ENCODE measurements around the gene ADIPOR2. TPM values are rescaled to one million over a fixed set of nuclear protein-coding genes. Genes with fewer than 3 reads are reported as not detected.
A peak's percentile ranks its signal among the peaks of the same experiment; 100 is the strongest.

ADIPOR2 gene
- total RNA-seq, 1 experiment from 2014 or later: 84.0 TPM

DNA sequence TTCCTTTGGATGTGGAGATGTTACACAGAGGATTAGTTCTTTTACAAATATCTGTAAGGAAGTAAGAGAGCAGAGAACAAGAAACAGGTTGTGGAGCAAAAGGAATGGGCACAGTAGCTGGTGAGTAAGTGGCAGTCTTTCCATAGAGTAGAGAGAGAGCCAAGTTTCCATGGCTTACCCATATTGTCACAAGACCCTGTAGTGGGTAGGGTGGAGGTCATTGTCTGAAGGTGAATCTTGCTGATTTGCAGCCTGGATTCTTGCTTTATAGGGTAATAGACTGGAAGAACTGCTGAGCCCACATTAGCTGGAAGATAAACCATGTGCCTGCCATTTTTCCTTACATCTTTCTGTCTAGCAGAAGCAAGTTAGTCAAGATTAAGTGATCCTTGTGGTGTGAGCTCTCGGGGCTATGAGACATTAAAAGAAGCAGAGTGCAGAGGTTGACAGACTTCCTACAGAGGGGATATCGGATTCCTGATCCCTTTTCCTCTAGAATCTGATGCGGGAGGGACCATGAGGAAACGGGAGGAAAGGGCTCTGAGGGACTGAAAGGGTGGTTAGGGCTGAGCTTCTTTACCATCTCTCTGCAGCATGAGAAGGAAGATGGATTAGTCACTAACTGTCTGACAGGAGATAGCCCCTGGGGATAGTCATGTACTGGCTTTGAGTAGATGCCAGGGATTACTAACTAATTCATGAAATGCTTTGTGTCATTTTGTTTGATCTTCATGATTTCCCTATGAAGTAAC lies 85.5 kb downstream of the ADIPOR2 start:
- no peak overlapping the region for H3K27ac ChIP-seq (ENCODE audit: low read depth, low read length, poor library complexity, severe bottlenecking)
- H3K4me3 ChIP-seq (ENCODE audit: low read depth, low read length, poor library complexity, severe bottlenecking): no peak overlapping the region
- H3K9me3 ChIP-seq (ENCODE audit: low read depth, low read length, poor library complexity, severe bottlenecking): no peaks in the 10 kb centered on the region
- peak; percentile 89 for DNase-seq (ENCODE audit: low spot score)
- peaks cover 26% of the 10 kb centered on the region for H3K4me1 ChIP-seq (ENCODE audit: insufficient read depth, low read length, poor library complexity, severe bottlenecking)
- ChIA-PET CTCF (interaction anchor here (1.2 kb wide), 1 partner anchor 15 kb away, joined by 8 read pairs; no protein-coding TSS in a partner anchor), POLR2A (ENCODE audit: low non-redundant PET) (interaction anchor here (0.6 kb wide), 1 partner anchor 85 kb away, joined by 3 read pairs; no protein-coding TSS in a partner anchor)
- BruUV-seq (replicated peaks): no TSS peak
- no peaks in the 10 kb centered on the region for H3K27me3 ChIP-seq (replicated peaks; ENCODE audit: insufficient read depth, low read depth, low read length, poor library complexity)
- TF ChIP-seq EZH2 (IDR thresholded peaks at IDR 0.05; ENCODE audit: borderline replicate concordance, low read depth, low read length, poor library complexity, severe bottlenecking): no peak
- no peak for TF ChIP-seq CTCF (conservative IDR thresholded peaks at IDR 0.05; ENCODE audit: low read depth, low read length)
- peaks cover 21% of the 10 kb centered on the region for H3K36me3 ChIP-seq (ENCODE audit: insufficient read depth, low read length, poor library complexity, severe bottlenecking)
- intact Hi-C loops (cut with micrococcal nuclease; ENCODE audit: unreplicated experiment): no loop called here

- no peak overlapping the region for H3K4me3 ChIP-seq (ENCODE audit: low read depth, low read length, poor library complexity, severe bottlenecking)
- no TSS peak for BruUV-seq (replicated peaks)
- H3K36me3 ChIP-seq (ENCODE audit: insufficient read depth, low read length, poor library complexity, severe bottlenecking): peaks cover 19% of the 10 kb centered on the region
- no peaks in the 10 kb centered on the region for H3K27me3 ChIP-seq (replicated peaks; ENCODE audit: insufficient read depth, low read depth, low read length, poor library complexity)
- peaks cover 26% of the 10 kb centered on the region for H3K4me1 ChIP-seq (ENCODE audit: insufficient read depth, low read length, poor library complexity, severe bottlenecking)
- ChIA-PET POLR2A (ENCODE audit: low non-redundant PET) (no interaction called here), CTCF (no interaction called here)
- TF ChIP-seq EZH2 (IDR thresholded peaks at IDR 0.05; ENCODE audit: borderline replicate concordance, low read depth, low read length, poor library complexity, severe bottlenecking) (no peak), CTCF (conservative IDR thresholded peaks at IDR 0.05; ENCODE audit: low read depth, low read length) (no peak)
- no peaks in the 10 kb centered on the region for H3K9me3 ChIP-seq (ENCODE audit: low read depth, low read length, poor library complexity, severe bottlenecking)
- intact Hi-C loops (cut with micrococcal nuclease; ENCODE audit: unreplicated experiment): no loop called here
- no peak for DNase-seq (ENCODE audit: low spot score)
- no peak overlapping the region for H3K27ac ChIP-seq (ENCODE audit: low read depth, low read length, poor library complexity, severe bottlenecking)
Measured at GRCh38 chr12:1777798-1778197, 86.9 kb downstream of the ADIPOR2 start.

DNA sequence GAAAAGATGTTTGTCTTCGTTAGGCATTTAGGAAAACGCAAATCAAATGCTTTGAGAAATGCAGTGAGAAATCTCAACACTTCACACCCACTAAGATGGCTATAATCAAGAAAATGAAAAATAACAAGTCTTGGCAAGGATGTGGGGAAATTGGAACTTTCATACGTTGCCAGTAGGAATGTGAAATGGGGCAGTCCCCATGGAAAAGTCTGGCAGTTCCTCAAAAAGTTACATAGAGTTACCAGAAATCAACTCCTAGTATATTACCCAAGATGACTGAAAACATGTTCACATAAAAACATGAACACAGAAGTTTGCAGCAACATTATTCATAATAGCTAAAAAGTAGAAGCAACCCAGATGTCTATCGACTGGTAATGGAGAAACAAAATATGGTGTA lies 88.0 kb downstream of the ADIPOR2 start:
- H3K4me3 ChIP-seq (ENCODE audit: low read depth, low read length, poor library complexity, severe bottlenecking): no peak overlapping the region
- intact Hi-C loops (cut with micrococcal nuclease; ENCODE audit: unreplicated experiment): no loop called here
- H3K27ac ChIP-seq (ENCODE audit: low read depth, low read length, poor library complexity, severe bottlenecking): no peak overlapping the region
- H3K36me3 ChIP-seq (ENCODE audit: insufficient read depth, low read length, poor library complexity, severe bottlenecking): peaks cover 17% of the 10 kb centered on the region
- no peaks in the 10 kb centered on the region for H3K27me3 ChIP-seq (replicated peaks; ENCODE audit: insufficient read depth, low read depth, low read length, poor library complexity)
- peaks cover 20% of the 10 kb centered on the region for H3K4me1 ChIP-seq (ENCODE audit: insufficient read depth, low read length, poor library complexity, severe bottlenecking)
- H3K9me3 ChIP-seq (ENCODE audit: low read depth, low read length, poor library complexity, severe bottlenecking): no peaks in the 10 kb centered on the region
- POLR2A ChIA-PET (ENCODE audit: low non-redundant PET): no interaction called here
- no TSS peak for BruUV-seq (replicated peaks)
- CTCF ChIA-PET: no interaction called here
- TF ChIP-seq CTCF (conservative IDR thresholded peaks at IDR 0.05; ENCODE audit: low read depth, low read length) (no peak), EZH2 (IDR thresholded peaks at IDR 0.05; ENCODE audit: borderline replicate concordance, low read depth, low read length, poor library complexity, severe bottlenecking) (no peak)
- no peak for DNase-seq (ENCODE audit: low spot score)

Measured in A673 (cell line).